ENCODE data around the gene PWWP2A. TPM values are rescaled to one million over a fixed set of nuclear protein-coding genes. Genes with fewer than 3 reads are reported as not detected.
"Not testable (repeated sequence)": the region's sequence is repeated elsewhere in the genome, so short reads cannot be mapped to it uniquely, and the experiment has no call there.

PWWP2A gene
- total RNA-seq, 1 donor from 2014 or later, result 47.3 TPM

DNA sequence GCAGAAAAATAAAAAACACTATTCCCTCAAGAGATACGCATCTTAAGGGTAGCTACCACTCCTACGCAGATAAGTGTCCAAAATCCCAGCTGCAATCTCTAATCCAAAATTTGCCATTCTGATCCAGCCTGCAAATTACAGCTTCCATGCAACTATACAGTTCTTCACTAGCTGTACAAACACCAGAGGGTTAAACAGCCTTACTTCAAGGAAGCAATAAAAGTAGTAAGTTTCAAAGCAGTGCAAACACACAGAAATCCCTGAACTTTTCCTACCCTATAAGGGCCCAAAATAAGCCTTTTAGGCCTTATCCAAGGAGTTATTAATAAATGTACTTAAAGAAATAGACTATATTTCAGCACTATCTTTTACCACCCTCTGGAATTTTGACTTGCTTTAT lies 39.5 kb downstream of the PWWP2A start:
- no peak for DNase-seq (ENCODE audit: low spot score in 2 of 2)
- no peak for FAIRE-seq

GRCh38 chr5:160076997-160077396 lies 42.3 kb downstream of the PWWP2A start:
- no peak for DNase-seq (ENCODE audit: low spot score in 2 of 2)
- no peak for FAIRE-seq

DNA sequence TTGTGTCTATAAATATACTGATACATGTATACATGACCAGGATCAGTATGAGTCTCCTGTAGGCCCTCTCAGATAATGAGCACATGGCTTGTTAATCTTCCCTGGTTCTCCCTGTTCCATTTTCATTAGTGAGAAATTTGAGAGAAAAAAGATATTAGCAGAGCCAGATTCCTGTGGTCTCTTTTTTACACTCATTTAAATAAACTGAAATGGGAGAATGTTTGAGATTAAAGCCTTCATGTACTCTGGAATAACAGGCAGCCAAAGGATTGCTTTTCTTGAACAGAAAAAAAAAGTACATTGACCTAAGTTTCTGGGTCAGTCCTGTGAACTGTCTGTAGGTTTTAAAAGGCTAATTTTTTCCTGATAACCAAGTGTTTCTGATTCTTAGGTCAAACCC lies 44.2 kb downstream of the PWWP2A start:
- FAIRE-seq (no peak), DNase-seq (ENCODE audit: low spot score in 2 of 2) (no peak)

GRCh38 chr5:160071916-160072315 lies 47.3 kb downstream of the PWWP2A start:
- FAIRE-seq, result no peak
- no peak for DNase-seq (ENCODE audit: low spot score in 2 of 2)

DNA sequence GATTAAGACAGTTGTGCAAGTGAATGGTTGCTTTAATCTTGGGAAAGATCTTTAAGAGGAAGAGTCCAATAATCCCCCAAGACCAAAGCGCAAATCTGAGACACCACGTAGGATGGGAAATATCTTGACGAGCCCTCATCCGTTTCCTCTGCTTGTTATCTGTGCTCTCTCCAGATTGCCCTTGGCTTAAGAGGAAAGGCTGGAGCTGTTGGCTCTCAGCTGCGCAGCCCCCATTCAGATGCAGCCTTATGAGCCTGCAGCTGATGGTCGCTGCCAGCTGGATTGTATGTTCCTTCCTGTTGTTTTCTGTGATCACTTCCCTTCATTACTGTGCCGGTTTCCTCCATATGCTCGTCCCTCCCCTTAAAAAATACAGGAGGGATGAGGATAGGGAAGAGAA lies 47.7 kb downstream of the PWWP2A start:
- FAIRE-seq (no peak), DNase-seq (ENCODE audit: low spot score in 2 of 2) (no peak)

DNA sequence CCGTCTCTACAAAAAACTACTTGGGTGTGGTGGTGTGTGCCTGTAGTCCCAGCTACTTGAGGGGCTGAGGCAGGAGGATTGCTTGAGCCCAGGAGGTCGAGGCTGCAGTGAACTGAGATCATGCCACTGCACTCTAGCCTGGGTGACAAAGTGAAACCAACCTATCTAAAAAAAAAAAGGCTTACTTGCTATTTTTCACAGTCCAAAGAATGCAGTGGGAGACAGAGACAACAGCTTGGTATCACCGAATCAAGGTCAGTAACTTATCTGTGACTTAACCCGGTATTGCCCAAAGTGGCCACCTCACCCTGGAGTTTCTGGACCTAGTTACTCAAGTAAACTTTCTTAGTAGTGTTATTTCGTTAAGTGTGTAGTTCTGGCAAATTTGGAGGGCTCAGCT lies 50.1 kb downstream of the PWWP2A start:
- FAIRE-seq; DNase-seq (ENCODE audit: low spot score in 2 of 2): not testable (repeated sequence)

GRCh38 chr5:160064995-160065614 lies 54.1 kb downstream of the PWWP2A start:
- FAIRE-seq, result no peak
- no peak for DNase-seq (ENCODE audit: low spot score in 2 of 2)

- DNase-seq (ENCODE audit: low spot score in 2 of 2) (no peak), FAIRE-seq (no peak)
Measured at GRCh38 chr5:160064417-160064810, 54.8 kb downstream of the PWWP2A start.

DNA sequence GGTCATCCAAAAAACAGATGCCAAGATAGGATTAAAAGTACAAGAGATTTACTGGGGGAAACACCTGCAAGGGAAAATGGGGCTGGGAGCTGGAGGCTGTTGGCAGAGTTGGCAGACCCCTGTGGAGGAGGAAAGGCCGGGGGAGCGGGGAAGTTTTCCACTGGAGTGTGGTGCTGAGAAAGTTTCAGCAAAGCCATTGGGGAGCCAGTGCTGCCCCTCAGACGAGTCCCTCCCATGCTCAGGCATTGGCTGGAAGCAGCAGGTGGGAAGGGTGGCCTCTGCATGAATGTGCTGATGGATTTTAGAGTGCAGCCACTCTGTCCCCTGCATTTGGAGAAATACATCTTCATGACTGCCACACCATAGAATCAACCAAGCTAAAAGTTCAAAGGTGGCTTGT lies 57.5 kb downstream of the PWWP2A start:
- no peak for DNase-seq (ENCODE audit: low spot score in 2 of 2)
- FAIRE-seq, result no peak

- DNase-seq (ENCODE audit: low spot score in 2 of 2) (no peak), FAIRE-seq (no peak)
Measured at GRCh38 chr5:160060001-160060400, 59.2 kb downstream of the PWWP2A start.

DNA sequence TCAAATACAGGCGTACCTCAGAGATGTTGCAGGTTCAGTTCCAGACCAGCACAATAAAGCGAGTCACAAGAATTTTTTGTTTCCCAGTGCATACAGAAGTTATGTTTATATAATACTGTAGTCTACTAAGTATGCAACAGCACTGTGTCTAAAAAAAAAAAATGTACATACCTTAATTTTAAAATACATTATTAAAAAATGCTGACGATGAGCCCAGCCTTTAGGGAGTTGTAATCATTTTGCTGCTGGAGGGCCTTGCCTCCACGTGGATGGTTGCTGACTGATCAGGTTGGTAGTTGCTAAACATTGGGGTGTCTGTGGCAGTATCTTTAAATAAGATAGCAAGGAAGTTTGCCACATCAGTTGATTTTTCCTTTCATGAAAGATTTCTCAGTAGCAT lies 62.0 kb downstream of the PWWP2A start:
- FAIRE-seq (no peak), DNase-seq (ENCODE audit: low spot score in 2 of 2) (no peak)

DNA sequence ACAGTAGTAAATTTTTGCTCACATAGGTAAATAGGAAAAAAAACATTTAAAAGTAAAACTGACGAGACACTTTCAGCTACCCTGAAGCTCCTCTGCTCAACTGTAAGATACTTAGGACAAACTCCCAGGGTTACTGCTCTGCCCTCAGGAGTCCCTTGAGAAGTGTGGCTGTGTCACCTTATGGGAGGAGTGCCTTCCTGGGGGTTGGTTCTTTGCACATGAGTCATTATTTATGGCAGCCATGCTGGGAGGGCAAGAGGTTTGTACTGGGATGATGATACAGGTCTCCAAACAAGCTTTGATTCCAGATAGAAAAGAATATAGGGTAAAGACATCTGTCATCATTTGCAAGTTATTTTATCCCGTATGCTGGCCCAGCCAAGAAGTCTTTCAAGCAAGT lies 64.4 kb downstream of the PWWP2A start:
- FAIRE-seq (no peak), DNase-seq (ENCODE audit: low spot score in 2 of 2) (no peak)

DNA sequence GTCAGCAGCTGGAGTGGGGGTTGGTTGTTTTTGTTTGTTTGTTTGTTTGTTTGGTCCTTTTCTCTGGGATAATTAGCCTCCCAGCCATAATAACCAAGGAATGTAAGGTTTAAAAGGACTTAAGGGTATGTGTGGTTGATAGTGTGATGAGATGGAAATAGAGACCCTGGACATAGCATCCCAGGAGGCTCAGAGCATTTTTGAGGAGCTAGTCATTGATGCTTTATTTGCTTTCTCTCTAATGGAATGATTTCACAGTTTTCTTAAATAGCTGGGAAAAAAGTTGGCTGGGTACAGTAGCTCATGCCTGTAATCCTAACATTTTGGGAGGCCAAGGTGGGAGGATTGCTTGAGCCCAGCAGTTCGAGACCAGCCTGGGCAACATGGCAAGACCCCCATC lies 65.2 kb downstream of the PWWP2A start:
- FAIRE-seq, result no peak
- no peak for DNase-seq (ENCODE audit: low spot score in 2 of 2)

DNA sequence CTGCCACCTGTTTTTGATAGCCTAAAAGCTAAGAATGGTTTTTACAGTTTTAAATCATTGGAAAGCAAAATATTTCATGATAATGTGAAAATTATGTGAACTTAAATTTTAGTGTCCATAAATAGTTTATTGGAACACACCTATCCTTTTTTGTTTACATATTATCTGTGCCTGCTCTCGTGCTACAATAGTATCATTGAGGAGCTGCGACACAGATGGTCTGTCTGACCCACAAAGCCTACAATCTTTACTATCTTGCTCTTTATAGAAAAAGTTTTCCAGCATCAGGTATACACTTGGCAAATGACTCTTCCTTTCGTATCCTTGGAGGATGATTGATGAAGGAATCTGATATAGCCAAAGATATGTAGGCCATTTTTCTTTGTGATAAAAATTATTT lies 70.2 kb downstream of the PWWP2A start:
- no peak for DNase-seq (ENCODE audit: low spot score in 2 of 2)

DNA sequence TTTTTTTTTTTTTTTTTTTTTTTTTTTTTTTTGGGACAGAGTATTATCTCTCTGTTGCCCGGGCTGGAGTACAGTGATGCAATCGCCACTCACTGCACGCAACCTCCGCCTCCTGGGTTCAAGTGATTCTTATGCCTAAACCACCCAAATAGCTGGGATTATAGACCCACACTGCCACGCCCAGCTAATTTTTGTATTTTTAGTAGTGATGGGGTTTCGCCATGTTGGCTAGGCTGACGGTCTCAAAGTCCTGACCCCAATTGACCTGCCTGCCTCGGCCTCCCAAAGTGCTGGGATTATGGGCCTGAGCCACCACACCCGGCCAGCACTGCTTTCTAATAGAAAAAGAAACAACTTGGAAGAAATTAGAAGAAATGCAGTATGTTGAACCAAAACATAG lies 71.1 kb downstream of the PWWP2A start:
- FAIRE-seq, result no peak

More for the DNA sequence above, 70.2 kb downstream of the PWWP2A start:
- FAIRE-seq, result no peak

GRCh38 chr5:160047423-160047822 lies 71.8 kb downstream of the PWWP2A start:
- DNase-seq (ENCODE audit: low spot score in 2 of 2) (no peak), FAIRE-seq (no peak)

More for the DNA sequence above, 71.1 kb downstream of the PWWP2A start:
- DNase-seq (ENCODE audit: low spot score in 2 of 2), result no peak

- DNase-seq (ENCODE audit: low spot score in 2 of 2) (no peak), FAIRE-seq (no peak)
Measured at GRCh38 chr5:160044967-160045366, 74.3 kb downstream of the PWWP2A start.

DNA sequence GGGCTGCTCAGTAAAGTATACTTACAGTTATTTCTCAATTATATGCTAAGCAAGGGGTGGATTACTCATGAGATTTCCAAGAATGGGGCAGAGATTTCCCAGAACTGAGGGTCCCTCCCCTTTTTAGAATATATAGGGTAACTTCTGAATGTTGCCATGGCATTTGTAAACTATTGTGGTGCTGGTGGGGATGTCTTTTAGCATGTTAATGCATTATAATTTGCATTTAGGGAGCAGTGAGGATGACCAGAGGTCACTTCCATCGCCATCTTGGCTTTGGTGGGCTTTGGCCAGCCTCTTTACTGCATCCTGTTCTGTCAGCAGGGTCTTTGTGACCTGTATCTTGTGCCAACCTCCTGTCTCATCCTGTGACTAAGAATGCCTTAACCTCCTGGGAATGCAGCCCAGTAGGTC lies 74.9 kb downstream of the PWWP2A start:
- FAIRE-seq (no peak), DNase-seq (ENCODE audit: low spot score in 2 of 2) (no peak)

- DNase-seq (ENCODE audit: low spot score in 2 of 2), result no peak
Measured at GRCh38 chr5:160042671-160043070, 76.6 kb downstream of the PWWP2A start.

More at GRCh38 chr5:160042671-160043070, 76.6 kb downstream of the PWWP2A start:
- FAIRE-seq, result no peak
